H1 (cell line): ENCODE measurements around the gene CCDC88A.

Experiments used
- ATF3 ChIP-seq: IDR thresholded peaks from 2 replicates; pipeline ENCODE4 v1.6.1; 2011; ENCODE audit warnings: low read depth, mild to moderate bottlenecking, low read length; ENCODE audit not compliant: insufficient read depth
- CEBPB ChIP-seq: IDR thresholded peaks from 2 replicates; pipeline ENCODE4 v1.6.1; 2012; ENCODE audit warnings: low read depth, low read length
- CREB1 ChIP-seq: IDR thresholded peaks from 2 replicates; pipeline ENCODE4 v1.6.1; 2012; ENCODE audit warnings: inconsistent platforms
- CTCF ChIP-seq, 3 experiments: IDR thresholded peaks; 1 replicate in 2 of 3; 2 replicates in 1 of 3; pipeline versions ENCODE4 v1.5.1 to v1.6.1; 2011; ENCODE audit warnings: low read length in 3 of 3, mild to moderate bottlenecking in 3 of 3, inconsistent platforms in 2 of 3, low read depth in 1 of 3, moderate library complexity in 1 of 3; ENCODE audit not compliant: insufficient read depth in 1 of 3; ENCODE audit errors: control extremely low read depth in 1 of 3
- EGR1 ChIP-seq: IDR thresholded peaks from 2 replicates; pipeline ENCODE4 v1.6.1; 2011; ENCODE audit warnings: low read depth, low read length, borderline replicate concordance
- HDAC6 ChIP-seq: IDR thresholded peaks from one replicate; pipeline ENCODE4 v1.7.1; 2012; ENCODE audit warnings: low read depth, mild to moderate bottlenecking, inconsistent platforms, low read length, moderate library complexity
- KDM5A ChIP-seq: fragments of 200-600 bp; IDR thresholded peaks from 2 replicates; pipeline ENCODE4 v1.7.1; 2012; ENCODE audit warnings: mild to moderate bottlenecking, low read length, inconsistent platforms, mixed read lengths
- MAFK ChIP-seq: IDR thresholded peaks from 2 replicates; pipeline ENCODE4 v1.6.1; 2012; ENCODE audit warnings: low read depth, mild to moderate bottlenecking, improper control_type of control experiment, low read length
- MAX ChIP-seq: IDR thresholded peaks from 2 replicates; pipeline ENCODE4 v1.6.1; 2012; ENCODE audit warnings: inconsistent platforms
- POLR2A ChIP-seq, 2 experiments: IDR thresholded peaks; 1 replicate in 1 of 2; 2 replicates in 1 of 2; pipeline ENCODE4 v1.6.1; 2011; ENCODE audit warnings: low read depth in 2 of 2, low read length in 2 of 2, mild to moderate bottlenecking in 2 of 2; ENCODE audit errors: control extremely low read depth in 1 of 2
- POLR2AphosphoS5 ChIP-seq: IDR thresholded peaks from 2 replicates; pipeline ENCODE4 v1.6.1; 2011; ENCODE audit warnings: low read depth, low read length
- SAP30 ChIP-seq: fragments of 300-600 bp; sonication (generic); IDR thresholded peaks from 2 replicates; pipeline ENCODE4 v1.7.1; 2012; ENCODE audit warnings: low read length, moderate library complexity, mild to moderate bottlenecking, inconsistent platforms; ENCODE audit not compliant: insufficient read depth, insufficient replicate concordance
- SIN3A ChIP-seq, 2 experiments: IDR thresholded peaks in 1 of 2; conservative IDR thresholded peaks in 1 of 2; 2 replicates each; pipeline ENCODE4 v1.6.1; 2011 to 2012; ENCODE audit warnings: low read length in 2 of 2, improper control_type of control experiment in 1 of 2, low read depth in 1 of 2, mild to moderate bottlenecking in 1 of 2
- YY1 ChIP-seq: IDR thresholded peaks from 2 replicates; pipeline ENCODE4 v1.6.1; 2011; ENCODE audit warnings: low read depth, mild to moderate bottlenecking, low read length

GRCh38 chr2:55452879-55453278, 33.2 kb upstream of the CCDC88A start:
- no peak for TF ChIP-seq CTCF (IDR thresholded peaks at IDR 0.05; ENCODE audit: control extremely low read depth in 1 of 3, insufficient read depth in 1 of 3, low read depth in 1 of 3, low read length in 3 of 3)
- TF ChIP-seq CEBPB = no peak
- TF ChIP-seq MAFK = no peak
- no peak for TF ChIP-seq SAP30
- TF ChIP-seq SIN3A (conservative IDR thresholded peaks at IDR 0.05 in 1 of 2, IDR thresholded peaks at IDR 0.05 in 1 of 2; ENCODE audit: low read depth in 1 of 2, low read length in 2 of 2) = no peak
- TF ChIP-seq POLR2A (IDR thresholded peaks at IDR 0.05; ENCODE audit: control extremely low read depth in 1 of 2, low read depth in 2 of 2, low read length in 2 of 2) = no peak
- TF ChIP-seq KDM5A = no peak
- no peak for TF ChIP-seq POLR2AphosphoS5
- no peak for TF ChIP-seq EGR1
- TF ChIP-seq HDAC6 = no peak
- no peak for TF ChIP-seq YY1
- no peak for TF ChIP-seq CREB1
- no peak for TF ChIP-seq ATF3
- TF ChIP-seq MAX = no peak
